DMS 273 (cell line): ENCODE measurements around the gene GALNT12.
A peak's percentile ranks its signal among the peaks of the same experiment; 100 is the strongest.

Experiments used
- DNase-seq: peaks from one replicate; lab custom pipeline; 2025; ENCODE audit not compliant: unreplicated experiment; lab: John Stamatoyannopoulos, UW

Gene GALNT12

DNA sequence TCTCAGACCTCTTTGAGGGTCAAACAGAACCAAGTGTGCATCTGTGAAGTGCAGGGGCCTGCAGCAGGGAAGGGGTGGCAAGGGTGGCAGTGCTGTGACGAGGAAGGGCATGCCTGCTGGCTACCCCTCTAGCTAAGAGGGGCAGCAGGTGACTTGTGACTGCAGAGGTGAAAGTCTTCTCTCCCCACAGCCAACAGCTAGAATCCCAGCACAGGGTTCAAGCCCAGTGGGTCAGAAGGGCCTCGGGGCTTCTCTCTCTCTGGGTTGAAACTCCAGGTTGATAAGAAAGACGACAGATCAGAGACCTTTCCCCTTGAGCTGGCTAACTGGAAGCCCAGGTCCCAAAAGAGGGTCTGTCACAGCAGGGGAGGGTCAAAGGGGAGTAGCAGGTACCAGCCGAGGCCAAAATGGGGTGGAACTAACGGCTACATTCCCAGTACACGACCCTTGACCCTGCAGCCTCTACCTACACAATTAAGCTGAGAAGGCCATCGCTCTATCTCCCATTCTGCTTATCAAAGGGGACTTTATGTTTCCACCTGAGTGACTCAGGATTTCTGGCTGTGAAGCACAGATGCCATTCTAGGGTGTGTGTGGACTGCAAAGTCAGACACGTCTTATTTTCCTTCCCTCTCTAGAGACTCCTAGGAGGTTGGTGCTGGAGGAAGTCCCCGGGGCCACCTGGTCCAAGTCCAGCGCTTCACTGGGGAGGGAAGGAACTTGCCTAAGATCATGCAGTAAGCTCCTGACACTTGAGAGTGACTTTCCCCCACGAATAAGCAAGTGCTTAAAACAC is 25.7 kb upstream of the GALNT12 start:
- no peak for DNase-seq

- no peak for DNase-seq
Observed at GRCh38 chr9:98783518-98784226, 23.8 kb upstream of the GALNT12 start.

GRCh38 chr9:98784831-98785806 is 22.4 kb upstream of the GALNT12 start:
- DNase-seq: peak; percentile 23

DNA sequence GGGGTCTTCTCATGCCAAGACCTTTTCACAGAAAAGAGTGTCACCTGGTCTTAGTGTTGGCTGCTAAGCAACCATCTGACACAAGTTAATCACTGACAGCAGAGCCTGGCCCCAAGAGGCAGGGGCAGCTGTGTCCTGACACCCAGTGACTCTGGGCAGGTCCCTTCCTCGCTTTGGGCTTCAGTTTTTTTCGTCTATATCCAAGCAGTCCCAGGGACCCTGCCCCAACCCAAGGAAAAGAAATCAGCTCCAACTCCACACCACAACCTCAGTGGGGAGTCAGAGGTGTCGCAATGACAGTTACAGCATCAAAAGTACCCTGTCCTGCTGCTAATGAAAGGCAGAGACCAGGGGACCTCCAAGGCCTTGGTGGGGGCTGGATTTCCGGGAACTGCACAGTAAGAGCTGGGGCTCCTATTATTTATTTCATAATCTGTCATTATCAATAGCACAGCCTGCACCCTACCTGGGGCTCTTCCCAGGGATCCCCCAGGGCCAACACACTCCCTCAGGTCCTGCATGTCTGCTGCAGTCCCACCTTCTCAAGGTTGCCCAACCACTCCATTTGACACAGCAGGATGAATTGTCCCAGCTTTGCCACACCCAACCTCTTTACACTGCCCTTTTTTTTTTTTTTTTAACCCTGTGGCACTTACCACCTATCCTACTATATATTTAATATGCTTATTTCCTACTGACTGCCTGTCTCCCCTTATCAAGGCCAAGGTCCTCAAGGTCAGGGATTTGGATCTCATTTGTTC is 20.5 kb upstream of the GALNT12 start:
- DNase-seq: no peak

DNA sequence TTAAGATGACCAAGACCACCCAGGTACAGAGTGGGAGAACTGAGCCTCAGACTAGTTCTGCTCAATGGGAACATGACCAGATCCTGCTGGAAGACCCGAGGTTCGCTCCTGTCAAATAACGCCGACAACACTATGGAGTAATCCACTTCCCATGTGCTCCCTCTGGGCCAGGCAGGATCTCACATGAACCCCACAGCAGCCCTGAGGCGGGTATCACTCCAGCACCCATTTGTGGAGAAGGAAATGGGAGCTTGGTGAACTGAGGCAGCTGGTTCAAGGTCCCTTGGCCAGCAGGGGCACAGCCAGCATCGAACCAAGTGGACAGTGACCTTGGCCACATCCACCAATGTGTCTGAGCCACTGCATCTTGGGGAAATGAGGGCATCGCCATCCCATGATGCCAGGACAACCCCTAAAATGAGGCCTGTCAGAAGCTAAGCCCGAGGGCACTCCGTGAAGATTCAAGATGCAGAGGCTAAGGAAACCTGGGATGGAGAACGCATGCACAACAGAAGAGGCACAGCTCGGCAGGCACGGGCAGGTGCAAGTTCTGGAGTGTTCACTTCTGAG is 19.6 kb upstream of the GALNT12 start:
- no peak for DNase-seq

- DNase-seq: peak; percentile 28
Observed at GRCh38 chr9:98789483-98790133, 17.9 kb upstream of the GALNT12 start.

GRCh38 chr9:98790134-98790841 is 17.2 kb upstream of the GALNT12 start:
- DNase-seq: peak; percentile 91

- DNase-seq: peak; percentile 71
Observed at GRCh38 chr9:98790842-98791607, 16.4 kb upstream of the GALNT12 start.

GRCh38 chr9:98791608-98792490 is 15.6 kb upstream of the GALNT12 start:
- peak; percentile 40 for DNase-seq

DNA sequence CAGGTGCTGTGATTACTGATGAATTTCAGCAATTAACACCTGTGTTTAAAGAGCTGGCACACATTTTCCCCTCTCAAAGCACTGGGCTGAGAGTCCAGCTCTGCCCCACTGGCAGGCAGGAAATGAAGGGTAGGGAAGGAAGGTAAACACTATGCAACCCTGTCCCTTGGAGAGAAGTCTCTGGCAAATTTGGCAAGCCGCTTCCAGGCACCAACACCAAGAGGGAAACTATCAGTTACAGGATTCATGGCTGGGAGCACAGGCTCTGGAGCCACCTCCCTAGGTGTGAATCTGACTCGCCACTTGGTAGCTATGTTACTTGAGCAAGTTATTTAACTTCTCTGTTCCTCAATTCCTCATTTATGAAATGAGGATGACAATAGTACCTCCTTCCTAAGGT is 14.4 kb upstream of the GALNT12 start:
- DNase-seq: no peak

GRCh38 chr9:98794802-98795201 is 12.7 kb upstream of the GALNT12 start:
- DNase-seq: no peak

- DNase-seq: peak; percentile 41
Observed at GRCh38 chr9:98795295-98795955, 12.0 kb upstream of the GALNT12 start.

DNA sequence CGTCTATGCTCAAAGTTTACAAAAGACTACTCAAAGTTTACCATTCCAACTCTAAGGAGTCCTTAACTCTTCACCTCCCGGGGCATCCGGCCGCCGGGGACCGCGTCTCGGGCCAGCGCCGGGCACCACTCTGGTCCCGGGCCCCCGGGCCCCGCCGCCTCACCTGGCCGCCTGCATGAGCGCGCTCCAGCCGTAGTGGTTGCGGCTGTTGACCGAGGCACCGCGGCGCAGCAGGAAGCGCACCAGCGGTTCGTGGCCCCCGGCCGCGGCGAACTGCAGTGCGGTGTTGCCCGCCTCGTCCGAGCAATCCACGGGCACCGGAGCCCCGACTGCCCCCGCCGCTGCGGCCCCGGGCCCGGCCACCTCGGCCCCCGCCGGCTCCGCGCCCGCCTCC is 11.5 kb upstream of the GALNT12 start:
- peak; percentile 58 for DNase-seq

GRCh38 chr9:98796364-98797101 is 10.9 kb upstream of the GALNT12 start, which contains the start of gene ANKS6:
Gene ANKS6 (minus strand): TSS chr9:98796555. CDS start chr9:98796491, 64 bp downstream.
- DNase-seq: peak; percentile 95

GRCh38 chr9:98797491-98797890 is 10.0 kb upstream of the GALNT12 start:
- no peak for DNase-seq

- no peak for DNase-seq
Observed at GRCh38 chr9:98798254-98798653, 9.2 kb upstream of the GALNT12 start.
